Panc1 (cell line): ENCODE measurements around the gene NF1. TPM values are rescaled to one million over a fixed set of nuclear protein-coding genes. Genes with fewer than 3 reads are reported as not detected.
"Not testable (repeated sequence)": the region's sequence is repeated elsewhere in the genome, so short reads cannot be mapped to it uniquely, and the experiment has no call there.

Source experiments
- ATAC-seq: fragments of 200-7000 bp; cut with Tn5 transposase; 2 replicates; pipeline ENCODE4 v1.9.1; 2020; ENCODE audit warnings: mild to moderate bottlenecking, moderate library complexity
- BruUV-seq: library from RNA; stranded (reverse); fragments of 400-500 nt; replicated peaks from 2 replicates; lab custom pipeline; 2021; lab: Mats Ljungman, UMichigan
- CTCF ChIA-PET: fragments of 300-600 bp; sonication (Branson Sonifier 250); formaldehyde crosslinking; loops from one replicate; lab custom pipeline; 2022; ENCODE audit warnings: antibody characterized with exemption; lab: Charles Lee
- POLR2A ChIA-PET: fragments of 300-600 bp; sonication (Branson Sonifier 250); formaldehyde crosslinking; loops from one replicate; lab custom pipeline; 2022; ENCODE audit warnings: antibody characterized with exemption; lab: Charles Lee
- DNase-seq: peaks from one replicate; pipeline ENCODE4 v3.0.0-alpha.2; 2010; ENCODE audit warnings: low read depth, low spot score
- H3K27ac ChIP-seq: 2 replicates; pipeline ENCODE4 v1.5.1; 2011; ENCODE audit warnings: mild to moderate bottlenecking, low read length, inconsistent platforms
- H3K27me3 ChIP-seq: fragments of 200-500 bp; sonication (Bioruptor generic); 2 replicates; pipeline ENCODE4 v1.6.0; 2014; ENCODE audit warnings: low read length, inconsistent platforms; ENCODE audit not compliant: control insufficient read depth, insufficient read depth
- H3K36me3 ChIP-seq: fragments of 200-500 bp; sonication (Bioruptor generic); 2 replicates; pipeline ENCODE4 v1.5.1; 2014; ENCODE audit warnings: inconsistent platforms, mild to moderate bottlenecking, low read length, moderate library complexity; ENCODE audit not compliant: control insufficient read depth, insufficient read depth
- H3K4me1 ChIP-seq: 2 replicates; pipeline ENCODE4 v1.5.1; 2011; ENCODE audit warnings: inconsistent platforms, mild to moderate bottlenecking, low read length, moderate library complexity; ENCODE audit not compliant: control insufficient read depth, insufficient read depth
- H3K4me3 ChIP-seq, 2 experiments: 2 replicates each; pipeline ENCODE4 v1.5.1; 2011 to 2012; ENCODE audit warnings: low read depth in 2 of 2, low read length in 2 of 2, mild to moderate bottlenecking in 2 of 2, inconsistent platforms in 1 of 2, moderate library complexity in 1 of 2
- H3K9me3 ChIP-seq: fragments of 200-500 bp; sonication (Bioruptor generic); 2 replicates; pipeline ENCODE4 v1.5.1; 2014; ENCODE audit warnings: low read depth, mild to moderate bottlenecking, inconsistent platforms, low read length, moderate library complexity; ENCODE audit not compliant: control insufficient read depth, insufficient read depth
- CTCF ChIP-seq: fragments of 450-650 bp; IDR thresholded peaks from 2 replicates; pipeline ENCODE4 v1.5.1; 2017; ENCODE audit warnings: mild to moderate bottlenecking
- POLR2AphosphoS5 ChIP-seq: IDR thresholded peaks from 2 replicates; pipeline ENCODE4 v1.6.1; 2012; ENCODE audit warnings: mild to moderate bottlenecking, low read depth, low read length, moderate library complexity
- REST ChIP-seq, 2 experiments: IDR thresholded peaks; 2 replicates each; pipeline ENCODE4 v1.6.1; 2011 to 2012; ENCODE audit warnings: low read depth in 2 of 2, control low read depth in 1 of 2, low read length in 1 of 2, mild to moderate bottlenecking in 1 of 2, moderate library complexity in 1 of 2; ENCODE audit not compliant: insufficient read depth in 1 of 2
- SIN3A ChIP-seq: IDR thresholded peaks from 2 replicates; pipeline ENCODE4 v1.6.1; 2012; ENCODE audit warnings: low read depth, mild to moderate bottlenecking, low read length, moderate library complexity, borderline replicate concordance; ENCODE audit not compliant: insufficient read depth
- TCF7L2 ChIP-seq: IDR thresholded peaks from 2 replicates; pipeline ENCODE4 v1.6.1; 2011; ENCODE audit warnings: mild to moderate bottlenecking, low read depth, low read length, inconsistent platforms
- in situ Hi-C: cut with HindIII; loops from 2 replicates; pipeline ENCODE4 v1.10.0; 2016; ENCODE audit warnings: low sequenced_read_pairs, low pct_unique_long_range_greater_than_20kb
- intact Hi-C: fragments of 100-400 bp; cut with micrococcal nuclease; formaldehyde crosslinking; loops from one replicate; pipeline ENCODE4 v1.10.0; 2022; ENCODE audit not compliant: unreplicated experiment
- total RNA-seq: library from RNA; stranded (reverse); gene quantifications from one replicate; pipeline ENCODE4 v1.2.1, GENCODE V29; 2021; ENCODE audit not compliant: unreplicated experiment

The NF1 gene
- total RNA-seq, 1 experiment from 2014 or later = 82.5 TPM

GRCh38 chr17:31339906-31340661, 245.3 kb downstream of the NF1 start:
- Histone ChIP-seq H3K4me1 (no peaks in the 10 kb centered on the region), H3K36me3 (peaks cover 15% of the 10 kb centered on the region; the same call in 1 of the 2 replicates), H3K9me3 (no peaks in the 10 kb centered on the region), H3K27me3 (no peaks in the 10 kb centered on the region), H3K4me3 (no peak overlapping the region), H3K27ac (no peak overlapping the region)
- DNase-seq = no peak
- in situ Hi-C loops (no loop called here), intact Hi-C loops (no loop called here)
- TF ChIP-seq CTCF (no peak), POLR2AphosphoS5 (no peak), REST (IDR thresholded peaks at IDR 0.05; ENCODE audit: insufficient read depth in 1 of 2, low read depth in 2 of 2, low read length in 1 of 2) (no peak), SIN3A (no peak), TCF7L2 (no peak)
- BruUV-seq = no TSS peak
- ChIA-PET POLR2A (no interaction called here), CTCF (interaction anchor here (0.6 kb wide), 2 partner anchors 331 to 337 kb away, joined by 4 to 5 read pairs; no protein-coding TSS in a partner anchor)
- no peak for ATAC-seq

GRCh38 chr17:31345191-31345747, 250.5 kb downstream of the NF1 start:
- ATAC-seq, H3K4me3 ChIP-seq, H3K27ac ChIP-seq, BruUV-seq, H3K9me3 ChIP-seq, DNase-seq, H3K36me3 ChIP-seq, intact Hi-C loops, POLR2A ChIA-PET, H3K4me1 ChIP-seq, CTCF ChIA-PET, H3K27me3 ChIP-seq, in situ Hi-C loops: not testable (repeated sequence)

- Histone ChIP-seq H3K4me3 (no peak overlapping the region), H3K27me3 (no peaks in the 10 kb centered on the region), H3K36me3 (peaks cover 20% of the 10 kb centered on the region), H3K9me3 (no peaks in the 10 kb centered on the region), H3K27ac (no peak overlapping the region), H3K4me1 (no peaks in the 10 kb centered on the region)
- ATAC-seq = no peak
- ChIA-PET CTCF (no interaction called here), POLR2A (no interaction called here)
- TF ChIP-seq REST (IDR thresholded peaks at IDR 0.05; ENCODE audit: insufficient read depth in 1 of 2, low read depth in 2 of 2, low read length in 1 of 2) (no peak), SIN3A (no peak), TCF7L2 (no peak), CTCF (no peak), POLR2AphosphoS5 (no peak)
- DNase-seq = no peak
- in situ Hi-C loops (no loop called here), intact Hi-C loops (no loop called here)
- BruUV-seq = no TSS peak
These were observed 254.7 kb downstream of the NF1 start for GRCh38 chr17:31349454-31349853.
